NOMO-1 treated with dmso at 0.1 percent for 144 hours (cell line): Measurements from ENCODE around the gene C10orf67.

Source experiments
- DNase-seq: peaks from one replicate; lab custom pipeline; 2025; ENCODE audit not compliant: unreplicated experiment; lab: John Stamatoyannopoulos, UW

C10orf67 gene

DNA sequence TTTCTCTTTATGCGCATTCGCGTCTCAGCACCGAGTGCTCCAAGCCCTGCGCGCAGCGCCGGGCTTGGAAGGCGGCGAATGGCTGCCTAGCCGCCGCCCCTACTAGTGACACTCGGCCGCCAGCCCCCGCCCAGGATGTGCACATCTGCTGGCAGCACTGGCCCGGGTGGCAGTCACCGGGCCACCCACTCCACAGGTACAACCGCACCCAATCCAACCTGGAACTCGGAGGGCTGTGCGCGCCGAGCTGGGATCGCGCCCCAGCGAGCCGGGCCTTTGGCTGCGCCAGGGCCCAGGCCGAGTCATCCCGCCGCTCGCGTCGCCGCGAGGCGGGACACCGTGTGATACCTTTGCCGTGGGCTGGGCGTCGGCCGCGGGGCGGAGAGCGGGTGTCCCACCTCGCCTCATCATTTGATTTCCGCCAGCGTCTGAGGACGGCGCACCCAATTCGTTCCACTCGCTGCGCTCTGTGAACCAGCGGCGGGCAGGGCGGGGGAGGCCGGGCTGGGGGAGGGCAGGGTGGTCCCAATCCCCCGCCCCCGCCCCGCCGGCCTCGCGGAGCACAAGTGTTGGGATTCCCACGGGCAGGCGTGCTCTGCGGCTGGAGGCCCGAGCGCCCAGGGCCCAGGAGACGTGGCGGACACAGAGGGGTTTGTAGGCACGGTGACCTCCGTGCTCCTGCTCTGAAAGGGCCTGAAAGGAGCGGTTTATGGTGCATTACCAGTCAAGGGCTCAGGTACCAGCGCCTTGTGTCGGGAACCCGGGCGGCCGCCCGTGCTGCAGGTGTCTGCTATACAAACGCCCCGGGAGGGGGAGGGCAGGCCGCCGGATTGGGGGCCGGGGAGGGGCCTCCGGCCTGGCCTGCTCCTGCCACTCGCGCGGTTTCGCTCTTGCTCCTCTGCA, 170.3 kb downstream of the C10orf67 start:
- no peak for DNase-seq

DNA sequence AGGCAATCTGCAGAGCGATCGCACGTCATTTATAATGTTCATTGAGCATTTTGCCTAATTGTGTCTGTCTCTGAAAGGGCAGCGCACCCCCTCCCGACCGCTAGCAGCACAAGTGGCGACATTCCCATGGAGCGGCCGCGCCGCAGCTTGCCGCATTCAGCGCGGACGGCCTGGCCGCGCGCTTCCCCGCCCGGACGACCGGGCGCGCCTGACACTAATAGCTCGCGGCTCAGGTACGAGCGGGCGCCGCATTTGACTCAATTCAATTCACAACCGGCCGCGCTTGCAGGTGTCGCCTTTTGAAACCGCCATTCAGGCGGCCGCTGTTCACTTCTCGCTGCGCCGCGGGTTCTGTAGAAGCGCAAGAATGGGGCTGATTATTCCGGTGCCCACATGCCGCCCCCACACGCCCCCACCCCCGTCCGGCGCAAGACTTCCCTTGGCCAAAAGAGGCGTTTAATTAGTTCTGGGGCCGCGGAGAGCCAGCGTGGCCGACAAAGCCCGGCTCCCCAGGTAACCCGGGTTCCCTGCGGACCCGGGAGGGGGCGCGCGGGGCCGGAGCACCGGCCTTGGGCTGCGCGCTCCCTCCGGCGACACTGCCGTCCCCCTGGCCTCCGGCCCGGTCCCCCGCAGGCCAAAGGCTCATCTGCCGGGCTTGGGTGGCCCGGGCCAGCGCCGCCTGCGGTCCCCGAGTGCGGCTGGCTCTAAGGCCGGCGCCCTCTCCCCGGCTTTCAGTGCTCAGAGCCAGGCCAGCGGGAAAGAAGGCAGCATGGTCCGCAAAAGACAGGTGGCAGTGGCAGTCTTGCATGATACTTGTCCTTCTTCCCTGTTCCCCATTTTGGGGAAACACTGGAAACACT, 171.2 kb downstream of the C10orf67 start:
- no peak for DNase-seq

DNA sequence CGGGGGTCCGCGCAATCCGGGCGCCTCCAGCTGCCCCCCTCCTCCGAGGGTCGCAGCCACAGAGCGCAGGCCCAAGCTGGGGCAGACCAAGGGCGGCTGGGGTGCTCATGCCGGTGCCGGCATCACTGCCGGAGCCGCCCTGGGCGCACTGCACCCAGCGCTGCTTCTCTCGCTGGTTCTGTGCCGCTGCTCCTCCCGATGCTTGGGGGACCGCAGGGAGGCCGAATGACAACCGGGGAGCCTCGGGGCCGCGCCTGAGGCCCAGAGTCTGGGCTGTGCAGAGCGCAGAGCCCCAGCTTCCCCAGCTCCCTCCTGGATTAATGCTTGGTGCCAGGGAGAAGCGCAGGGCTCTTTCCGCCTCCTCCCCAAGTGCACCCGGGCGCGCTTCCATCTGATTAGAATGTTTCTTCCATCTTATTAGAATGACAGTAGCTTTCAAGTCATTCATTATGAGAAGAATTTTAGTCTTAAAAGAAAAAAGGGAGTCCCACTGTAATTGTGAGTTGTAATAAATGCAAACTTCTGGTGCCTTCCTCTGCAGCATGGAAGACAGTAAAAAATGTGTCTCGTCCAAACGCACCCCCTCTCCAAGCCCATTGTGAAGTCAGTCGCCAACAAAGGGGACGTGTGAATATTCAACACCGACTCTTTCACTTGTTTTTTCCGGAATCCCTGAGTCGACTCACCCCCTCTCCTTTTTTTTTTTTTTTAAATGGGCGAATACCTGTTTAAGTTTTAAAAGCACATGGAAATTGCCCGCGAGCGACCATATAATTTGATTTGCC, 172.0 kb downstream of the C10orf67 start:
- no peak for DNase-seq

DNA sequence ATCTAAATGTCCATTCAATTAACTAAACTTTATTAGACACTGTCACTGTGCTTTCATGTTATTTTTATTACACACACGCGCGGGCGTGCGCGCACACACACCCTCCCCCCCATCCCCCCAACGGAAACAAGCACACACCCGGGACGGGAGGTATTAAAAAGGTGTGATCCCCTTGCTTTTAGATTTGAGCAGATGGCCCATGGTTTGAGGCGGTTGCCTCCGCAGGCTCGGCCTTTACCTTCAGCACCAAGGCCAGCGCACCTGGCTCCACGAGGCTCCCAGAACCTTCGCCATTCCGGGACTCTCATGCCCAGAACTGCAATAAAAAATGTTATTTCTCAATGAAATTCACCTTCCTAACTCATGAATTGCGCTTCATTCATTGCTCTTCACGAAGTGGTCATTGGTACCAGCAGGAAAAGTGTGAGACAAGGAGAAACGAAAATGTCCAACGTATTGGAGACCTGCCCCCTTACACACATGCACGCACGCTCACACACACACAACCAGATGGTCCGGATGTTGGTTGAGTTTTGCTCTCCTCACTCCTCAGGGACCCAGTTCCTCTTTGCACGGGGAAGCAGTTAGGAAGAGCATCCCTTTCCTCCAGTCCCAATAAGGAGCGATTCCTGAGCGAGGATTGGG, 173.2 kb downstream of the C10orf67 start:
- no peak for DNase-seq

DNA sequence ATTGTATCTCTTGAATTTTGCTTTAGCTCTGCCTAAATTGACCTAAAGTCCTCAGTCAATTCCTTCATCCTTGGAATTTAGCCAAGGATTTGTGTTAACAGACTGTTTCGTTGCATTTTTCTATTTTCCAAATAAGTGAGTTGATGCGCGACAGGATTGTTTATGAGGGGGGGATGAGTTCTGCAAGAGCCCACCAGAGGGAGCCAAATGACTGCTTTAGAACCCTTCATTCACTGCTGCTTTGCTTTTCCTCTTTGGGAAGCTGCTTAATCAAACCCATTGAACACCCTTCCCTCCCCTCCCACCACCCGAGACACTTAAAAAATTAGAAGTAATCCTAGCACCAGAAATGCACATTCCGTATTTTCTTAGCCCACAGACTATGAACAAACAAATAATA, 186.2 kb downstream of the C10orf67 start:
- DNase-seq = peak; percentile 14

DNA sequence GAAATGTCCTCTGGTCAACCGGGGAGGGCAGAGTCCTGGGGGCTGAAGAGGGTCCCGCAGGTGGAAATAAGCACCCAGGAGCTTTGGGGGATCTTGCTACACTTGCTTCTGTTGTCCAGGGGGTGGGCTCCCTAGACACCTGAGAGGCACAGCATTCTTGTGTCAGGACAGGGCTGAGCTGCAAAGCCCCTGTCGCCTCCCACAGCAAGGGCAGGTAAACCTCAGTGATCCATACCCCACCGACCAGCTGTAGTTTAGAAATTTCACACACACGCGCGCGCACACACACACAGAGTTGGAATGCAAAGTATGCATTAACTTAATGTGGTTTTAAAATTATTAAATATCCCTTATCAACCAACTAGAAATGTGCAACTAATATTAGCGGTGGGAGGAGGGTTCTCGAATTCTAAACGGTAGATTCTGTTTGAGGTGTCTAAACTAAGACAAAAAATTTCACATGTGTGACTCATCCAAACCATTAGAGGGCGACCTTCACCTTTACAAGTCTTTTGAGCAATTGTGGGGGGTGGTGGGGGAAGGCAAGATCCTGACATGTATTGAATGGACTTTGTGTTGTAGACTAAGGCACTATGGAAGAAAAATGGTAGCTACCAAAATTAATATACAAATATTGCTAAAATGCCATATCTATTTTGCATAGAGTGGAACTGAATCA, 186.8 kb downstream of the C10orf67 start:
- DNase-seq = no peak

DNA sequence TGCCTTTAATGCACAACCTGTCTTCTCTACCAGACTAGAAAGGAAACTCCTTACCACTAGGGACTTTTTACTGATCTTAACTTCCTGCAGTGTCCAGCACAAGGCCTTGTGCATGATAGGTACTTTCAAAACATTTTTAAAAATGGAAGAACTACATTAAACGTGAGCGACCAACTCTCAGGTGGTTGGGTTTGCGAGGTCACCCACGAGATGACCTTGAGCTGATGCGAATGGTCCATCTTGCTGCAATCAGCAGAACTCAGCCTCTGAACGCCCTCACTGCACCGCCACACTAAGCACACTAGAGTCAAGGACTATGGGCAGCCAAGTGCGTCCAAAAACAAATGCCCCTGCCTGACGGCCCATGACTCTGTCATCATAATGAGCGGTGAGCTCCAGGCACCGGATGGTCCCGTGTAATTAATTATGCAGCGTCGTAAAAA, 187.3 kb downstream of the C10orf67 start:
- no peak for DNase-seq

DNA sequence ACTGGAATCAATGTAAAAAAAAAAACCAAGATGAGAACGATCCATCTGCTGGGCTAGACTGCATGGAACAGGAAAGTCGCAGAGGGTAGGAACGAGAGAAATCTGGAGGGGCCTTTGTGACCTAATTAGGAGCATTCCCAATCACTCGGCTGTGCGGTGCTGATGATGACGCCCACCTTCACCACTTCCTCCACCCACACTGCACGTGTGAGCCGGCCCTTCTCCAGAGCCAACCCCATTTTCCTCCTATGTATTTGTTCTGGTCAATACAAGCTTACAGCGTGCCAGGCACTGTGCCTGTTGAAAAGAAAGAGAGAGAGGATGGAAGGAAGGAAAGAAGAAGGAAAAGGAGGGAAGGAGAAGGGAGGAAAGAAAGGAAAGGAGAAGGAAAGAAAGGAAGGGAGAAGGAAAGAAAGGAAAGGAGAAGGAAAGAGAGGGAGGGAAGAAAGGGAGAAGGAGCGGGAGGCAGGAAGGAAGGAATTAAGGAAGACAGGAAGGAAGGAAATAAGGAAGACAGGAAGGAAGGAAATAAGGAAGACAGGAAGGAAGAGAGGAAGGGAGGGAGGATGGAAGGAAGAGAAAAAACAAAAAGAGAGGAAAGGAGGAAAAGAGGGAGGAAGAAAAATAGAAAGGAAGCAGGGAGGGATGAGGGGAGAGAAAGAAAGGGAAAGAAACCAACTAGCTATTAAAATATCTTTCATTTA, 188.0 kb downstream of the C10orf67 start:
- no peak for DNase-seq

DNA sequence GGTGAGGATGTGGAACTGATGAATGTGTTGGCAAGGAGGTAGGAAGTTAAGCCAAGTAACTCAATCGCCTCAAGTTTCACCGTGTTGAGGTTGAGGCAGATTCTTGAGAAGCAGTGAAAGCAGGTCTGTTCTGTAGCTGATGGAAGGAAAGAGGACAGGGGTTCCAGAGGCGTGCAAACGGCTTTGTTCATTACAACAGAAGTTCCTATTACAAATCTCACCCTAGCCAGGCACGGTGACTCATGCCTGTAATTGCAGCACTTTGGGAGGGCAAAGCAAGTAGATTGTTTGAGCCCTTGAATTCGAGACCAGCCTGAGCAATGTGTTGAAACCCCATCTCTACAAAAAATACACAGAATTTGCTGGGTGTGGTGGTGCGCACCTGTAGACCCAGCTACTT, 189.4 kb downstream of the C10orf67 start:
- peak; percentile 27 for DNase-seq
